ENCODE measurements around the gene TSPEAR. TPM values are rescaled to one million over a fixed set of nuclear protein-coding genes. Genes with fewer than 3 reads are reported as not detected.

The TSPEAR gene
- total RNA-seq, 1 experiment from 2014 or later, result 0.32 TPM

DNA sequence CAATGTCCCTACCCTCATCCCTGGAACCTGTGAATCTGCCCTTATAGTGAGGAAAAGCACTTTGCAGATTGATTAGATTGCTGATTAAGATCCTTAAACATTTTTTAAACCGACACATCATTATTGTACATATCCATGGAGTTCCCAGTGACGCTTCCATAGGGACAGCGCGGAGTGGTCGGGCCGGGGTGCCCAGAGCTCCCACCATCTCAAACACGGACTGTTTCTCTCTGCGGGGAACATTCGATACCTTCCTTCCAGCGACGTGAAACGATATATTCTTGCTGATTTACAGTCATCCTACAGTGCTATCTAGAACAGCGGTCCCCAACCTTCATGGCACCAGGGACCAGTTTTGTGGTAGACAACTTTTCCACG is 10.4 kb downstream of the TSPEAR start:
- Mint-ChIP-seq H3K4me3 (ENCODE audit: unreplicated experiment) (no peak overlapping the region), H3K27me3 (ENCODE audit: insufficient read depth, unreplicated experiment) (peaks cover 3% of the 10 kb centered on the region), H3K27ac (ENCODE audit: unreplicated experiment) (no peak overlapping the region), H3K4me1 (ENCODE audit: low read depth, unreplicated experiment) (peaks cover 12% of the 10 kb centered on the region), H3K9me3 (ENCODE audit: unreplicated experiment) (no peaks in the 10 kb centered on the region), H3K36me3 (ENCODE audit: insufficient read depth, unreplicated experiment) (no peaks in the 10 kb centered on the region)
- POLR2A ChIA-PET, result no interaction called here
- Histone ChIP-seq H3K9me3 (no peaks in the 10 kb centered on the region; the same call in 1 of the 2 replicates), H3K36me3 (ENCODE audit: control insufficient read depth, insufficient read depth, low read length) (no peaks in the 10 kb centered on the region), H3K4me3 (ENCODE audit: low read depth, low read length) (no peak overlapping the region), H3K27me3 (replicated peaks; ENCODE audit: control insufficient read depth, insufficient read depth, low read length) (no peaks in the 10 kb centered on the region), H3K4me1 (peaks cover 9% of the 10 kb centered on the region; the same call in 1 of the 2 replicates)
- BruUV-seq (replicated peaks), result no TSS peak
- intact Hi-C loops (cut with micrococcal nuclease; ENCODE audit: unreplicated experiment), result no loop called here
- TF ChIP-seq, protein P1, sequence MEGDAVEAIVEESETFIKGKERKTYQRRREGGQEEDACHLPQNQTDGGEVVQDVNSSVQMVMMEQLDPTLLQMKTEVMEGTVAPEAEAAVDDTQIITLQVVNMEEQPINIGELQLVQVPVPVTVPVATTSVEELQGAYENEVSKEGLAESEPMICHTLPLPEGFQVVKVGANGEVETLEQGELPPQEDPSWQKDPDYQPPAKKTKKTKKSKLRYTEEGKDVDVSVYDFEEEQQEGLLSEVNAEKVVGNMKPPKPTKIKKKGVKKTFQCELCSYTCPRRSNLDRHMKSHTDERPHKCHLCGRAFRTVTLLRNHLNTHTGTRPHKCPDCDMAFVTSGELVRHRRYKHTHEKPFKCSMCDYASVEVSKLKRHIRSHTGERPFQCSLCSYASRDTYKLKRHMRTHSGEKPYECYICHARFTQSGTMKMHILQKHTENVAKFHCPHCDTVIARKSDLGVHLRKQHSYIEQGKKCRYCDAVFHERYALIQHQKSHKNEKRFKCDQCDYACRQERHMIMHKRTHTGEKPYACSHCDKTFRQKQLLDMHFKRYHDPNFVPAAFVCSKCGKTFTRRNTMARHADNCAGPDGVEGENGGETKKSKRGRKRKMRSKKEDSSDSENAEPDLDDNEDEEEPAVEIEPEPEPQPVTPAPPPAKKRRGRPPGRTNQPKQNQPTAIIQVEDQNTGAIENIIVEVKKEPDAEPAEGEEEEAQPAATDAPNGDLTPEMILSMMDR (IDR thresholded peaks at IDR 0.05; ENCODE audit: insufficient read depth in 1 of 2, low read depth in 1 of 2, low read length in 1 of 2, severe bottlenecking in 1 of 2, unreplicated experiment in 1 of 2), result no peak
- no peak for DNase-seq
- CTCF ChIA-PET, result interaction anchor here (1.0 kb wide), 1 partner anchor 14 kb away, joined by 3 read pairs; no protein-coding TSS in a partner anchor

DNA sequence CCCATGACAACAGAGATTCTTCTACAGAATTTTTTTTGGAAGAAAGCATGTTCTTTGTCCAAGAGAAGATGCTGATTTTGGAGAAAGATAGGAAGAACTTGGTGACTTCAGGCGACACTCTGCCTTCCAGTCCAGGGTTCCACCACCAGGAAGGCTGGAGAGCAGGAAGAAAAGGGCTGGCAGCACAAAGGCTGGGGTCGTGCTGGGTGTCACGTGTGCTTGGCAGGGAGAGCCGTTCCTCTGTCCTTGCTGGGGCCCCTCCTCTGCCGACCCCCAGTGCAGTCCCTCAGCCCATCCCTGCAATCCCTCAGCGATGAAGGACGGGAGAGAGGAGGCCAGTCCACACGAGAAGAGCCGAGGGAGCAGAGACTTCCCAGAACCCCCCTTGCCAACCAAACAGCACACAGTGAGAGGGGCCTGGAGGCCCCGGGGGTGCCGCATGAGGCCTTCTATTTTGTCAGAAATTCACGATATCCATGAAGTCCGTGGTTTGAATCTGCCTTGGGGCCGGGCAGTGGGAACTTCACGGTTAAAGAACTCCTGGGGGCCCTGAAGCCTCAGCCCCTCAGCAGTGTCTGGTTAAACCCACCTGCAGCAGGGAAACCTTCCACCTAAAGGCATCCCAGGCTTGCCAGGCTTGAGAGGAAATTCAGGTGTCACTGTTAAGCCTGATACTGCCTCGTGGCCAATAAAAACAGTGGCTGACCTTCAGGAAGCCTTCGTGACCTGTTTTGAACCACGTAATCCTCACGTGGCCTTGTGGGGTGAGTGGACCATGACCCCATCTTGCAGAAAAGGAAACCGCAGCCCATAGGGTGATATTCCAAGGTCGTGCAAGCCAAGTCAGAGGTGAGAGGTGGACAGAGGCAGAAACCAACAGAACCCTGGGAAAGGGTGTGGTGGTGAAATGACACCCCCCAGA is 11.0 kb downstream of the TSPEAR start:
- no peaks in the 10 kb centered on the region for H3K9me3 ChIP-seq
- H3K4me1 ChIP-seq, result peaks cover 9% of the 10 kb centered on the region; the same call in 1 of the 2 replicates
- BruUV-seq (replicated peaks), result no TSS peak
- Mint-ChIP-seq H3K27me3 (ENCODE audit: insufficient read depth, unreplicated experiment) (peaks cover 3% of the 10 kb centered on the region), H3K4me1 (ENCODE audit: low read depth, unreplicated experiment) (peaks cover 12% of the 10 kb centered on the region), H3K36me3 (ENCODE audit: insufficient read depth, unreplicated experiment) (no peaks in the 10 kb centered on the region), H3K9me3 (ENCODE audit: unreplicated experiment) (no peaks in the 10 kb centered on the region), H3K27ac (ENCODE audit: unreplicated experiment) (no peak overlapping the region), H3K4me3 (ENCODE audit: unreplicated experiment) (no peak overlapping the region)
- no peaks in the 10 kb centered on the region for H3K27me3 ChIP-seq (replicated peaks; ENCODE audit: control insufficient read depth, insufficient read depth, low read length)
- POLR2A ChIA-PET, result no interaction called here
- TF ChIP-seq, protein P1 (IDR thresholded peaks at IDR 0.05; ENCODE audit: insufficient read depth in 1 of 2, low read depth in 1 of 2, low read length in 1 of 2, severe bottlenecking in 1 of 2, unreplicated experiment in 1 of 2), result no peak
- no peak for DNase-seq
- H3K4me3 ChIP-seq (ENCODE audit: low read depth, low read length), result no peak overlapping the region
- intact Hi-C loops (cut with micrococcal nuclease; ENCODE audit: unreplicated experiment), result no loop called here
- H3K36me3 ChIP-seq (ENCODE audit: control insufficient read depth, insufficient read depth, low read length), result no peaks in the 10 kb centered on the region
- CTCF ChIA-PET, result no interaction called here

DNA sequence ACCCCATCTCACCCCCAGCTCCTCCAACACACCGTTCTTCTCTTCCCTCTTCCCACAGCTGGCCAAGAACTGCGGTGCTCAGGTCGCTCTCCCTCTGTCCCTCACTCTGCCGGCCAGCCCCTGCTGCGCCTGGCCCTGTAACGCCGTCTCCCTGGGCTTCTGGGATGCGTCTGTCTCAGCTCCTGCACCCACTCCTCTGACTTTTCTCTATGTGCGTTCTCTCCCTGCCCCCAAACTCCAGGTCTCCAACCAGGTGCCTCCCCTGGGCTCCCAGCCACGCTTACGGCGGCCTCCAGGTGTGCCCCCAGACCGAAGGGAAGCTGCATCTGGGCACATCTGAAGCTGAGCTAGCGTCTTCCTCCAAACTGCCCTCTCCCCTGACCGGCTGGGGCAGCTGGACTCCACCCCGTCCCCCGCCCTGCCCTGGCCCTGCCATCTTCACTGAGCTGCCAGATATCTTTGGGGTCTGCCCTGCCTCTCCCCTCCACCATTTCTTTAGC is 11.8 kb downstream of the TSPEAR start:
- H3K27me3 ChIP-seq (replicated peaks; ENCODE audit: control insufficient read depth, insufficient read depth, low read length), result no peaks in the 10 kb centered on the region
- H3K36me3 Mint-ChIP-seq (ENCODE audit: insufficient read depth, unreplicated experiment), result no peaks in the 10 kb centered on the region
- peaks cover 12% of the 10 kb centered on the region for H3K4me1 Mint-ChIP-seq (ENCODE audit: low read depth, unreplicated experiment)
- no peaks in the 10 kb centered on the region for H3K9me3 ChIP-seq
- H3K4me3 Mint-ChIP-seq (ENCODE audit: unreplicated experiment), result no peak overlapping the region
- no peaks in the 10 kb centered on the region for H3K9me3 Mint-ChIP-seq (ENCODE audit: unreplicated experiment)
- no peaks in the 10 kb centered on the region for H3K36me3 ChIP-seq (ENCODE audit: control insufficient read depth, insufficient read depth, low read length)
- ChIA-PET CTCF (interaction anchor here (1.2 kb wide), 1 partner anchor 11 kb away, joined by 3 read pairs; no protein-coding TSS in a partner anchor), POLR2A (no interaction called here)
- H3K27ac Mint-ChIP-seq (ENCODE audit: unreplicated experiment), result no peak overlapping the region
- no peak overlapping the region for H3K4me3 ChIP-seq (ENCODE audit: low read depth, low read length)
- H3K4me1 ChIP-seq, result peaks cover 9% of the 10 kb centered on the region; the same call in 1 of the 2 replicates
- intact Hi-C loops (cut with micrococcal nuclease; ENCODE audit: unreplicated experiment), result no loop called here
- peak in 1 of 2 experiments; percentile 24 for DNase-seq
- TF ChIP-seq, protein P1 (IDR thresholded peaks at IDR 0.05; ENCODE audit: insufficient read depth in 1 of 2, low read depth in 1 of 2, low read length in 1 of 2, severe bottlenecking in 1 of 2, unreplicated experiment in 1 of 2), result no peak
- no TSS peak for BruUV-seq (replicated peaks)
- H3K27me3 Mint-ChIP-seq (ENCODE audit: insufficient read depth, unreplicated experiment), result peaks cover 3% of the 10 kb centered on the region

Measured in Caco-2 (cell line).